Adrenal gland (tissue), 12 donors: ENCODE data around the gene SORBS1. TPM values are rescaled to one million over a fixed set of nuclear protein-coding genes. Genes with fewer than 3 reads are reported as not detected.

Experiments used
- DNase-seq, 7 donors: peaks; one replicate each; pipeline ENCODE4 v3.0.0-alpha.2; 2019 to 2020
- H3K27ac ChIP-seq, 5 donors: fragments of 200-600 bp; sonication (generic) in 4 of 5; 1 replicate in 3 of 5; 2 replicates in 2 of 5; pipeline versions ENCODE4 v1.5.1 to v1.8.0; 2016 to 2020; ENCODE audit warnings: mild to moderate bottlenecking in 1 of 5
- H3K27me3 ChIP-seq: fragments of 200-600 bp; 2 replicates; pipeline ENCODE4 v1.8.0; 2021
- H3K36me3 ChIP-seq, 2 donors: fragments of 200-600 bp; replicated peaks in 1 of 2; 1 replicate in 1 of 2; 2 replicates in 1 of 2; pipeline versions ENCODE4 v1.5.1 to v1.8.0; 2018 to 2022
- H3K4me1 ChIP-seq, 2 donors: fragments of 200-600 bp; replicated peaks in 1 of 2; 1 replicate in 1 of 2; 2 replicates in 1 of 2; pipeline versions ENCODE4 v1.5.1 to v1.8.0; 2018 to 2021
- H3K4me3 ChIP-seq, 4 donors: fragments of 200-600 bp; sonication (generic) in 3 of 4; one replicate each; pipeline ENCODE4 v1.5.1; 2016 to 2018
- H3K9me3 ChIP-seq, 3 donors: fragments of 200-600 bp; sonication (generic) in 1 of 3; replicated peaks in 1 of 3; 1 replicate in 2 of 3; 2 replicates in 1 of 3; pipeline versions ENCODE4 v1.5.1 to v1.8.0; 2016 to 2021
- POLR2A ChIP-seq, 2 donors: fragments of 450-650 bp; IDR thresholded peaks; one replicate each; pipeline ENCODE4 v1.6.1; 2017; ENCODE audit warnings: antibody characterized with exemption in 2 of 2, mild to moderate bottlenecking in 2 of 2, moderate library complexity in 1 of 2
- WGBS, 4 donors: extraction: QIAGEN DNeasy Blood & Tissue Kit in 2 of 4; methylation state at CpG; one replicate each; pipeline versions ENCODE4 v1.1.5 to v1.1.7; 2013 to 2017; 5-methylcytosine and 5-hydroxymethylcytosine counted together
- intact Hi-C, 2 donors: fragments of 100-400 bp; cut with DNase I; formaldehyde crosslinking; loops; one replicate each; pipeline versions ENCODE4 v1.14.1 to v1.15.0; 2022 to 2023
- polyA plus RNA-seq, 3 donors: library from polyadenylated mRNA; stranded (reverse); fragments of 200-250 nt in 2 of 3; fragments of 350-450 nt in 1 of 3; fragmentation: Illumina TruSeq in 1 of 3; extraction: RNeasy Lipid Tissue Mini Kit (QIAGEN cat#74804) in 1 of 3; gene quantifications; one replicate each; pipeline ENCODE4 v1.2.3, GENCODE V29; 2013 to 2014
- total RNA-seq, 9 donors: library from RNA; depleted of rRNA in 4 of 9; stranded (reverse); fragments of >200 nt in 4 of 9; fragments of 120-200 nt in 1 of 9; fragmentation: NEBNext Ultra II Directional in 1 of 9; extraction: Animal tissue kit (Norgen Biotek cat#: 25700) in 1 of 9; gene quantifications; one replicate each; pipeline versions ENCODE4 v1.1.0 to v1.2.4, GENCODE V29; 2013 to 2023
- TF ChIP-seq, protein P1 (sequence below), 6 experiments: fragments of 450-650 bp in 4 of 6; fragments of 200-600 bp in 2 of 6; sonication (generic) in 1 of 6; IDR thresholded peaks; 1 replicate in 5 of 6; 2 replicates in 1 of 6; pipeline versions ENCODE4 v1.5.1 to v1.8.0; 2016 to 2021; ENCODE audit warnings: antibody characterized with exemption in 6 of 6, mild to moderate bottlenecking in 2 of 6, moderate library complexity in 1 of 6
- donor health status: healthy with polysubstance abuse.
- donor health status: Bipolar disorder and iron deficiency.
- donor health status: DM: yes; HTN: yes; CAD: no.
- donor health status: DM: no; HTN: no; CAD: no.
- donor health status: DM: no; HTN: no; CAD: no.
- donor health status: DM: yes; HTN: yes; CAD: no.

The SORBS1 gene
- total and polyA plus RNA-seq, 12 donors = 9.5 to 43.4 (median 19.0) TPM

DNA sequence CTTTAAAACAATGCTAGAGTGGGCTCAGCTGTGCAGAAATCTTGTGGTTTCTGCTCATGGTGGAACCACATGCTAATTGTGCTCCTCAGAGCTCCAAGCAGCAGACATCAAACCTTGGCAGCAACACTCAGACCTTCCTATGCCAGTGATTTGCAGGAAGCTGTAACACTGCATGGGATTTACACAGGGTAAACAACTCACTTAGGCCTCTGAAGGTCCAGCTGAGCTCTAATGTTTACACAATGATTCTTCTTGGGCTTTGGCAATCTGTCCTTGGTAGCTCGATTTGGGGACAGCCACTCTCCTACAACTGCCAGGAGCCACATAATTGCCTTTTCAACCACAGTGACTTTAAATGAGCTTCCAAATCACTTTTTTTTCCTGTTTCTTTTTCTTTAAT, 172.6 kb downstream of the SORBS1 start:
- Histone ChIP-seq H3K27me3 (no peaks in the 10 kb centered on the region), H3K9me3 (no peaks in the 10 kb centered on the region), H3K4me1 (peaks cover 0 to 14% of the 10 kb centered on the region in 2 donors), H3K4me3 (no peak overlapping the region), H3K27ac (peak overlapping the region in 2 of 5 donors; percentile 44 to 50), H3K36me3 (no peaks in the 10 kb centered on the region)
- no peak for TF ChIP-seq POLR2A (IDR thresholded peaks at IDR 0.05)
- TF ChIP-seq, protein P1, sequence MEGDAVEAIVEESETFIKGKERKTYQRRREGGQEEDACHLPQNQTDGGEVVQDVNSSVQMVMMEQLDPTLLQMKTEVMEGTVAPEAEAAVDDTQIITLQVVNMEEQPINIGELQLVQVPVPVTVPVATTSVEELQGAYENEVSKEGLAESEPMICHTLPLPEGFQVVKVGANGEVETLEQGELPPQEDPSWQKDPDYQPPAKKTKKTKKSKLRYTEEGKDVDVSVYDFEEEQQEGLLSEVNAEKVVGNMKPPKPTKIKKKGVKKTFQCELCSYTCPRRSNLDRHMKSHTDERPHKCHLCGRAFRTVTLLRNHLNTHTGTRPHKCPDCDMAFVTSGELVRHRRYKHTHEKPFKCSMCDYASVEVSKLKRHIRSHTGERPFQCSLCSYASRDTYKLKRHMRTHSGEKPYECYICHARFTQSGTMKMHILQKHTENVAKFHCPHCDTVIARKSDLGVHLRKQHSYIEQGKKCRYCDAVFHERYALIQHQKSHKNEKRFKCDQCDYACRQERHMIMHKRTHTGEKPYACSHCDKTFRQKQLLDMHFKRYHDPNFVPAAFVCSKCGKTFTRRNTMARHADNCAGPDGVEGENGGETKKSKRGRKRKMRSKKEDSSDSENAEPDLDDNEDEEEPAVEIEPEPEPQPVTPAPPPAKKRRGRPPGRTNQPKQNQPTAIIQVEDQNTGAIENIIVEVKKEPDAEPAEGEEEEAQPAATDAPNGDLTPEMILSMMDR (IDR thresholded peaks at IDR 0.05) = no peak
- intact Hi-C loops = no loop called here
- WGBS, 4 donors = 13 to 20% (median 15%) methylated on average over 1 of the region's 1 CpG
- DNase-seq = peak in 3 of 7 donors; percentile 35 to 55 (median 38)

DNA sequence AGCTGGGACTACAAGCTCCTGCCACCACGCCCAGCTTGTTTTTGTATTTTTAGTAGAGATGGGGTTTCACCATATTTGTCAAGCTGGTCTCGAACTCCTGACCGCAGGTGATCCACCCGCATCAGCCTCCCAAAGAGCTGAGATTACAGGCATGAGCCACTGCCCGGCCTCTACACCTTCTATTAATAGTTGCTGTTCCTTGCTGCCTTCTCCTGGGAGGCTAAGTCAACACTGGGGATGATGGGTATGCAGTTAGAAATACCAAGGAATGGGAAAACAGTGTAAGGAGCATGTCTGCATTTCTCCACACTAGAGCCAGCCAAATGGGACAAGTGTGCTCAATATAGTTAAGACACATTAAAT, 173.1 kb downstream of the SORBS1 start:
- intact Hi-C loops = no loop called here
- peak overlapping the region in 2 of 5 donors; percentile 44 to 50 for H3K27ac ChIP-seq
- no peak for DNase-seq
- no peaks in the 10 kb centered on the region for H3K36me3 ChIP-seq
- H3K9me3 ChIP-seq = no peaks in the 10 kb centered on the region
- TF ChIP-seq, protein P1 (IDR thresholded peaks at IDR 0.05) = no peak
- TF ChIP-seq POLR2A (IDR thresholded peaks at IDR 0.05) = no peak
- 83 to 90% (median 88%) methylated on average over 5 of the region's 5 CpGs for WGBS, 4 donors
- no peak overlapping the region for H3K4me3 ChIP-seq
- no peaks in the 10 kb centered on the region for H3K27me3 ChIP-seq
- H3K4me1 ChIP-seq = peaks cover 2 to 14% of the 10 kb centered on the region in 2 donors

DNA sequence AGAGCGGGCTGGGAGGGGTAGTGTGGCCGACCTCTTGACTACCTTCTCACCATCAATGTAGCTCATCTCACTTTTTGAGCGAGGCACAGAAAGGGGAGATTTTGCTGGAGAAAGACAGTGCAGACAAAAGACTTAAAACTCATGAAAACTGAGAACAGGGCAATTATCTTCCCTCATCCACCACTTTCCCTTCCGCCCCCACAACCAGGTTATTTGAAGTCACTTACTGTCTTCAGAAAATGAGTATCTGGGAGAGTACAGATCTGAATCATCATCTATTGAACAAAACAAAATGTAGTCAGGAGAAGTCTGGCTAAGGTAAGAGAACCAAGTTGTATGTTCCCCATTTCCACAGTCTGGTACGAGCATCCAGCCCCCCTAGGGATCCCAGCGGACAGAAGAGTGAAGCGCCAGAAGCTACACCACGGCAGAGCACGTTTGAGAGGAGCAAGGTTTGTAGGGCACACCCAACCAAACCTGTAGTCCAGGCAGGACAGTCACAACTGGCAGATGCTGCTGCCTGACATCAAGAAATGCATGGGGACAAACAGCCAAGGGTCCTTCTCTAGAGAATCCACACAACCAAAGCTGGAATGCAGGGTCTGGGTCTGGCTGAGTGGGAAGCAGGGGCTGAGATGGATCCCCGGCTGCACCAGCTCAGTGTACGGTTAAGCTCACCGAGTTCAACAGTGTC, 177.0 kb downstream of the SORBS1 start:
- H3K4me3 ChIP-seq = no peak overlapping the region
- no peak overlapping the region for H3K27ac ChIP-seq
- no peaks in the 10 kb centered on the region for H3K9me3 ChIP-seq
- H3K4me1 ChIP-seq = peaks cover 4 to 14% of the 10 kb centered on the region in 2 donors
- intact Hi-C loops = no loop called here
- no peak for DNase-seq
- TF ChIP-seq, protein P1 (IDR thresholded peaks at IDR 0.05) = no peak
- no peak for TF ChIP-seq POLR2A (IDR thresholded peaks at IDR 0.05)
- H3K27me3 ChIP-seq = no peaks in the 10 kb centered on the region
- WGBS, 4 donors = 94 to 99% (median 96%) methylated on average over 11 to 12 of the region's 12 CpGs
- no peaks in the 10 kb centered on the region for H3K36me3 ChIP-seq

DNA sequence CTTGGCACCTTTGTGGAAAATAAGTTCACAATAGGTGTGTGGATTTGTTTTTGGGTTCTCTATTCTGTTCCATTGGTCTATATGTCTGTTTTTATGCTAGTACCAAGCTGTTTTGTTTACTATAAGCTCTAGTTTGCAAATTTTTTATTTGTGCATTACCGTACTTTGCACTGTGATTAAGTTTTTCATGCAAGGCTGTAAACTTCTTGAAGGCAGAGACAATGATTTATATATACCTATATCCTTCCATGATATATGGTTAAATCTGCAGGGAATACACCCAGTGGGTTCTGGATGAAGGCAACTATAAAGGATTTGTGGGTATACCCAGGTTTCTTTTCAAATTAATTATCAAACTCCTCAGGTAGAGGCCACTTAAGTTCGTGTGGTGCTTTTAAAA, 178.6 kb downstream of the SORBS1 start:
- 88 to 97% (median 91%) methylated on average over 2 of the region's 2 CpGs for WGBS, 4 donors
- DNase-seq = no peak
- no peaks in the 10 kb centered on the region for H3K9me3 ChIP-seq
- H3K27me3 ChIP-seq = no peaks in the 10 kb centered on the region
- peaks cover 0 to 4% of the 10 kb centered on the region in 2 donors for H3K4me1 ChIP-seq
- no peak overlapping the region for H3K4me3 ChIP-seq
- TF ChIP-seq, protein P1 (IDR thresholded peaks at IDR 0.05) = no peak
- TF ChIP-seq POLR2A (IDR thresholded peaks at IDR 0.05) = no peak
- H3K27ac ChIP-seq = no peak overlapping the region
- no peaks in the 10 kb centered on the region for H3K36me3 ChIP-seq
- intact Hi-C loops = no loop called here
